GM10248 (cell line): ENCODE measurements around the gene KIRREL3.

Source experiments
- CTCF ChIA-PET: fragments of 300-600 bp; sonication (Branson Sonifier 250); formaldehyde crosslinking; extraction: SDS; loops from one replicate; lab custom pipeline; 2021; ENCODE audit warnings: antibody characterized with exemption; lab: Yijun Ruan, JAX
- POLR2A ChIA-PET: fragments of 350-650 bp; sonication (Branson Sonifier 250); formaldehyde crosslinking; extraction: SDS; loops from one replicate; lab custom pipeline; 2020; ENCODE audit warnings: antibody characterized with exemption; lab: Yijun Ruan, JAX
- DNase-seq: peaks from one replicate; pipeline ENCODE4 v3.0.0; 2012; ENCODE audit errors: extremely low spot score
- TF ChIP-seq, protein P1 (sequence below): IDR thresholded peaks from 2 replicates; pipeline ENCODE4 v1.5.1; 2012; ENCODE audit warnings: mild to moderate bottlenecking, low read depth; ENCODE audit errors: extremely low read depth, missing control alignments, control extremely low read depth

The KIRREL3 gene

DNA sequence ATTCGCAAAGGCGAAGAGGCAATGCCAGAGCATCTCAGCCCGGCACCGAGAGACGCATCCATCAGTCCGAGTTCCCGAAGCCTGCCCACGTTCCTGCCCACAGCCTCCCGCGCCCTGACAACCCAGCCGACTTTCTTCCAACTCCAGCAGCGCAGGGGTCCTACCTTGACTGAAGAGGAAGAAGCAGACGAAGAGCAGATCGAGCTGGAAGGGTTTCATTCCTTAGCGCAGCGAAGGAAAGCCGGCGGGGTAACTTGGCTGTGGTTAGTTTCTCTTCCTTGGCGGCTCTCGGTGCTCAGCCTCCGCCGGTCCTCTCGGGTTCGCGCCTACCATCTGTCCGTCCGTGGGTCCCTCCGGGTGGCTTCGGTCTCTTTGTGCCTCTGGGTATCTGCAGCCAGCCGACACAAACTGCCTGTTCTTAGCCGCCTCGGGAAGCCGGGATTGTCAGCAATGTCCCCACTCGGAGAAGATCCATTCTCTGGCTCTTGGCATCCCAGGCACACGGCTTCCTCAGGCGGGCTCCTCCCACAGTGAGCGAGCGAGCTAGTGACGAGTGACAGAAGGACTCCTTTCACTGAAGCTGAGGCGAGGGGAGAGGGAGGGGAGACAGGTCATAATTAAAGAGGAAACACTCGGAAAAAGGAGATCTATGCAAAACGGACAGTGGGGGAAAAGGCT is at the start of gene KIRREL3:
Gene KIRREL3, minus strand, starts transcription at position 480 of the 678 bp plus-strand sequence.
- ChIA-PET CTCF (interaction anchor here (1.5 kb wide), 1 partner anchor 10 kb away, joined by 5 read pairs; no protein-coding TSS in a partner anchor), POLR2A (no interaction called here)
- TF ChIP-seq, protein P1, sequence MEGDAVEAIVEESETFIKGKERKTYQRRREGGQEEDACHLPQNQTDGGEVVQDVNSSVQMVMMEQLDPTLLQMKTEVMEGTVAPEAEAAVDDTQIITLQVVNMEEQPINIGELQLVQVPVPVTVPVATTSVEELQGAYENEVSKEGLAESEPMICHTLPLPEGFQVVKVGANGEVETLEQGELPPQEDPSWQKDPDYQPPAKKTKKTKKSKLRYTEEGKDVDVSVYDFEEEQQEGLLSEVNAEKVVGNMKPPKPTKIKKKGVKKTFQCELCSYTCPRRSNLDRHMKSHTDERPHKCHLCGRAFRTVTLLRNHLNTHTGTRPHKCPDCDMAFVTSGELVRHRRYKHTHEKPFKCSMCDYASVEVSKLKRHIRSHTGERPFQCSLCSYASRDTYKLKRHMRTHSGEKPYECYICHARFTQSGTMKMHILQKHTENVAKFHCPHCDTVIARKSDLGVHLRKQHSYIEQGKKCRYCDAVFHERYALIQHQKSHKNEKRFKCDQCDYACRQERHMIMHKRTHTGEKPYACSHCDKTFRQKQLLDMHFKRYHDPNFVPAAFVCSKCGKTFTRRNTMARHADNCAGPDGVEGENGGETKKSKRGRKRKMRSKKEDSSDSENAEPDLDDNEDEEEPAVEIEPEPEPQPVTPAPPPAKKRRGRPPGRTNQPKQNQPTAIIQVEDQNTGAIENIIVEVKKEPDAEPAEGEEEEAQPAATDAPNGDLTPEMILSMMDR: no peak
- no peak for DNase-seq

DNA sequence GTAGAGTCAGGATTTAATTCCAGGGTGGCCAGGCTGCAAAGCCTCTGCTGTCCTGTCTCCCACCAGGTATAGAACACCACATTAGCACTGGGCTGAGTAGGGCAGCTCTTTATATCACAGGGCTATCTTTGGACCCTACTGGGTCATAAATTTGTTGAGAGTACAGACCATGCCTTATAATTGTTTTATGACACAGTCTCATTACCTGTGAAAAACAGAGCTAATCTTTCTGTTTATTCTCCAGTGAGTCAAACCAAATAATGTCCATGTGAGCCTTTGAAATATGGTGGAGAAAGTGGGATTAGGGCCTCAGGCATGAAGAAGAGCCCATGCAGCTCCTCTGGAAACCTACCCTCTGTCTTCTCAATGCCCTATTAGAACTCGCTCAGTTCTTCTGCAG is 49.6 kb upstream of the KIRREL3 start:
- POLR2A ChIA-PET: no interaction called here
- CTCF ChIA-PET: interaction anchor here (1.2 to 1.6 kb wide), 2 partner anchors 14 to 334 kb away, joined by 3 read pairs; no protein-coding TSS in a partner anchor

DNA sequence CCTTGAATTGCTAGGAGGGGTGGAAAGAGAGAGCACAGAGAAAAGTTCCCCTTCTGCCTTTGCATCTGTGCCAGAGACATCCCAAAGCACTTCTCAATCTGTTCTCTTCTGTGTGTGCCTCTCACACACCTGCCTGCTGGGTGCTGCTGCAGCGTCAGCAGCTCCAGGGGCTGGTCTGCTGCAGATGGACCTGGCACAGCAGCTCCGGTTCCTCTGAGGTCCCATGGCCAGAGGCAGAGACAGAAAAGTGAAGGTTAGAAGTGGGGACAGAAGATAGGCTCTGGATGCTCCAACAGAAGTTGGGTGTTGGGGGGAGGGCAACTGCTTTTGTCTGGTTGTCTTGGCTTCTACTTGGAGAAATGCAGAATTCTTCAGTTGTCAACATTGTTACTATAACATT is 48.9 kb upstream of the KIRREL3 start:
- ChIA-PET POLR2A (no interaction called here), CTCF (interaction anchor here (1.2 to 1.6 kb wide), 2 partner anchors 15 to 333 kb away, joined by 3 read pairs; no protein-coding TSS in a partner anchor)
- TF ChIP-seq, protein P1: no peak
- DNase-seq: no peak

More for the DNA sequence above, 49.6 kb upstream of the KIRREL3 start:
- TF ChIP-seq, protein P1: no peak
- DNase-seq: no peak

DNA sequence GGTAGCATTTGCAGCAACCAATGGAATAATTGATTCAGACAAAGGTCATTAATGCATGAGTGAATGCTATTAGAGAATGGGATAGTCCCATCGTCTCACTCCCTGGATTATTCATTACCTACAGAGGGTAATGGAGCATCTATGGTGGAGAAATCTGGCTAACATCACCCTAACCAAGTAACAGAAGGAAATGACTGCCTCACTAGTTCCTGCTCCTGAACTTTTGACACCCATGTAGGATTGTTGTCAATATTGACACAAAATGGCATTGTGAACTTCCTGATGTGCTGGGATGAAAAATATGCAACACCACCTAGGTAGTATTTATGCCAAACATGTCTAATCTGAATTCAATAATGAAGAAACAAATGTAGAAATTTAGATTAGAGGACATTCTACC is 44.0 kb upstream of the KIRREL3 start:
- POLR2A ChIA-PET: no interaction called here

DNA sequence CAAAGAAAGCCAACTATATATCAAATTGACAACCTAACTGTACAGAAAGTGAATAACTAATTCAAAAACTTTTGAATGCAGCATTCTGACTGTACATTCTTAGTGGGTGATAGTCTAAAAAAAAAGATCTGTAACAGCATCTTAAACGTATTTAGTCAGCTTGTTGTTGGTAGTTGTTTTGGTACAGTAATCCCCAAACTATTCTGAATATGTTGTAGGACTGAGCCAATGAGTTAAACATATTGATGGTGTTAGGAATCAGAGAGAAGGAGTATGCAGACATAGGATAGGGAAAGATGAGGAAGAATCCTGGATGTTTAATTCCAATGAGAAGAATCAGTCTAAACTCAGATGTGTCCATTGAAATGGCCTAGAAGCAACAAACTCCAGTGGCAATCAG is 41.9 kb upstream of the KIRREL3 start:
- no peak for DNase-seq
- CTCF ChIA-PET: no interaction called here
- POLR2A ChIA-PET: no interaction called here
- TF ChIP-seq, protein P1: no peak

More for the DNA sequence above, 44.0 kb upstream of the KIRREL3 start:
- CTCF ChIA-PET: no interaction called here
- TF ChIP-seq, protein P1: no peak
- no peak for DNase-seq

DNA sequence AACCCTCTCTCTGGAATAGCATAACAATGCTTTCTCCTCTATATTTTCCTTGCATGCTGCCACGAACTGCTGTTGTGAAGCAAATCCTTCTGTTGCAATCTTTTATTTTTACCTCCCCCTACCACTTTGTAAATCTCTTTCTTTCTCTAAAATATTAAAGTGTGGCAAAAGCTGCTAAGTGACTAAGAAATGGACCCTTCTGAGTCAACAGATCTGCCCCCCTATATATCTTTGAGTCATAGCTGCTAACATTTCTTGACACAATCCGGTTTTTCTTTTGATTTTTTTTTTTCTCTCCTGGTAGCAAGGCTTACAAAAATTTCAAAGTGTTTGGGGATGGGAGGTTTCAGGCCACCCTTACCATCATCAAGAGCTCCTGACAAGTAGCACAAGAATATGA is 39.0 kb upstream of the KIRREL3 start:
- POLR2A ChIA-PET: no interaction called here
- TF ChIP-seq, protein P1: no peak
- CTCF ChIA-PET: interaction anchor here (1.2 kb wide), 1 partner anchor 161 kb away, joined by 3 read pairs; no protein-coding TSS in a partner anchor
- no peak for DNase-seq
